OCI-LY3 (cell line): ENCODE results near the gene DNAH10.

Experiments
- EZH2phosphoT487 ChIP-seq: fragments of 200-600 bp; shearing (Covaris generic); IDR thresholded peaks from 2 replicates; pipeline ENCODE4 v1.6.1; 2018; ENCODE audit warnings: antibody characterized with exemption, mixed run types, low read depth
- TF ChIP-seq, protein P1 (sequence below): fragments of 200-600, 300-600 bp; sonication (generic); IDR thresholded peaks from 2 replicates; pipeline ENCODE4 v1.5.1; 2014; ENCODE audit warnings: antibody characterized with exemption, low read length, low read depth

DNA sequence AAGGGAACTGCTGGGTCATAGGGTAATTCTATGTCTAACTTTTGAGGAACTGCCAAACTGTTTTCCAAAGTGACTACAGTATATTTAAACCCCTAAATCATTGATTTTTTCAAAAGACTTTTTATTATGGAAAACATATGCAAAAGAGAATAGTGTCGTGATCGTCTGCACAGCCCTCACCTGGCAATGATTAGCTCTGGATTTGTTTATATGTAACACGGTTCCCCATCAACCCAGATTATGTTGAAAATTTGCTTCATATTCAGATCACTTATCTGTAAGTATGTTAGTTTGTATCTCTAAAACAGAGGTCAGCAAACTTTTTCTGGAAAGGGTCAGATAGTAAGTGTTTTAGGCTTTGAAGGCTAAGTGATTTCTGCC is 157.9 kb downstream of the DNAH10 start:
- TF ChIP-seq, protein P1, sequence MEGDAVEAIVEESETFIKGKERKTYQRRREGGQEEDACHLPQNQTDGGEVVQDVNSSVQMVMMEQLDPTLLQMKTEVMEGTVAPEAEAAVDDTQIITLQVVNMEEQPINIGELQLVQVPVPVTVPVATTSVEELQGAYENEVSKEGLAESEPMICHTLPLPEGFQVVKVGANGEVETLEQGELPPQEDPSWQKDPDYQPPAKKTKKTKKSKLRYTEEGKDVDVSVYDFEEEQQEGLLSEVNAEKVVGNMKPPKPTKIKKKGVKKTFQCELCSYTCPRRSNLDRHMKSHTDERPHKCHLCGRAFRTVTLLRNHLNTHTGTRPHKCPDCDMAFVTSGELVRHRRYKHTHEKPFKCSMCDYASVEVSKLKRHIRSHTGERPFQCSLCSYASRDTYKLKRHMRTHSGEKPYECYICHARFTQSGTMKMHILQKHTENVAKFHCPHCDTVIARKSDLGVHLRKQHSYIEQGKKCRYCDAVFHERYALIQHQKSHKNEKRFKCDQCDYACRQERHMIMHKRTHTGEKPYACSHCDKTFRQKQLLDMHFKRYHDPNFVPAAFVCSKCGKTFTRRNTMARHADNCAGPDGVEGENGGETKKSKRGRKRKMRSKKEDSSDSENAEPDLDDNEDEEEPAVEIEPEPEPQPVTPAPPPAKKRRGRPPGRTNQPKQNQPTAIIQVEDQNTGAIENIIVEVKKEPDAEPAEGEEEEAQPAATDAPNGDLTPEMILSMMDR: no peak
- TF ChIP-seq EZH2phosphoT487: no peak
